ENCODE measurements around the gene TDP1.
A peak's percentile ranks its signal among the peaks of the same experiment; 100 is the strongest.
"Not testable (repeated sequence)": the region's sequence is repeated elsewhere in the genome, so short reads cannot be mapped to it uniquely, and the experiment has no call there.

The TDP1 gene

DNA sequence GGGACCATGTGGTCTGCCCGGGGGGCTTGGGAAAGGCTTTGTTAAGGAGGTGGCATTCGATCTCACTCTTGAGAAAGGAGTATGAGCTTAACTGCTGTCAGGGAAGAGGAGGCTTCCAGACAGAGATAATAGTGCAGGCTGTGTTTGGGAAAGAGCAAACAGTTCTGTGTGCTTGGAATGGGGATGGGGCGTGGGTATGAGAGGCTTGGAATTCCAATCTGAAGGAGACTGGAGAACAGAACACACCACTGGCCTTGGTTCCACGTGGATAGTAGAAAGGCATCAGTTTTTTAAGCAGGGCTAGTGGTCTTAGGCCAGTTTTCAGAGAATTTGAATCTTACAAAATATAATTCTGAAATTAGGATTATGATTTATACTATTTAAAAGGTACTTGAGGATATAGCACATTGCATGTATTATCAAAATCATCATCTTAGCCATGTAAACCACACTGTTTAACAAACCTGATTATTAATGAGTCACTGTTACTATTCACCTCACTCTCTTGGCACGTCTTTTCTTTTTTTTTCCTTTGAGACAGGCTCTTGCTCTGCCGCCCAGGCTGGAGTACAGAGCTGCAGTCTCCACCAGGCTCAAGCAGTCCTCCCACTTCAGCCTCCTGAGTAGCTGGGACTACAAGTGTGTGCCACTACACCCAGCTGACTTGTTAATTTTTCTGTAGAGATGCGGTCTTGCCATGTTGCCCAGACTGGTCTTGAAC is 67.6 kb downstream of the TDP1 start:
- no peak overlapping the region for H3K4me3 ChIP-seq (ENCODE audit: low read depth, low read length)
- TF ChIP-seq, protein P1, sequence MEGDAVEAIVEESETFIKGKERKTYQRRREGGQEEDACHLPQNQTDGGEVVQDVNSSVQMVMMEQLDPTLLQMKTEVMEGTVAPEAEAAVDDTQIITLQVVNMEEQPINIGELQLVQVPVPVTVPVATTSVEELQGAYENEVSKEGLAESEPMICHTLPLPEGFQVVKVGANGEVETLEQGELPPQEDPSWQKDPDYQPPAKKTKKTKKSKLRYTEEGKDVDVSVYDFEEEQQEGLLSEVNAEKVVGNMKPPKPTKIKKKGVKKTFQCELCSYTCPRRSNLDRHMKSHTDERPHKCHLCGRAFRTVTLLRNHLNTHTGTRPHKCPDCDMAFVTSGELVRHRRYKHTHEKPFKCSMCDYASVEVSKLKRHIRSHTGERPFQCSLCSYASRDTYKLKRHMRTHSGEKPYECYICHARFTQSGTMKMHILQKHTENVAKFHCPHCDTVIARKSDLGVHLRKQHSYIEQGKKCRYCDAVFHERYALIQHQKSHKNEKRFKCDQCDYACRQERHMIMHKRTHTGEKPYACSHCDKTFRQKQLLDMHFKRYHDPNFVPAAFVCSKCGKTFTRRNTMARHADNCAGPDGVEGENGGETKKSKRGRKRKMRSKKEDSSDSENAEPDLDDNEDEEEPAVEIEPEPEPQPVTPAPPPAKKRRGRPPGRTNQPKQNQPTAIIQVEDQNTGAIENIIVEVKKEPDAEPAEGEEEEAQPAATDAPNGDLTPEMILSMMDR (IDR thresholded peaks at IDR 0.05; ENCODE audit: insufficient read depth, low read depth, low read length, missing control alignments): no peak
- DNase-seq (ENCODE audit: low read depth): no peak

DNA sequence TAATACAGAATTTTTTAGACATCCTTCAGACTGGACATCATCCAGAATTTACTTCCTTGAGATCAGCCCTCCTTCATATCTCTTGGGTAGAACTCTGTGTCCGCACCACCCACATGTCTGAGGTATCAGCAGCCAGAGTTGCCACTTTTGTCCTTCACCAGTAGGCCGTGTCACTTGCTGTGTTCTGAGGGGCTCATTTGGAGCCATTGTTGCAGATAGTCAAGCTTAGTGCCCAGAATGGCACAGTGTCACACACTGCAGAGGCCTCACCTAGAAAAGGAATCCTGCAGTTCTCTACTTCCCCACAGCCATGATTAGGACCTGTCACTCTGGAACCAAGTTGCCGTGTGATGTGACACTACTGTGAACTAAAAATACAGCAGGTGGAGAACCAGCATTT is 69.2 kb downstream of the TDP1 start:
- H3K4me3 ChIP-seq (ENCODE audit: low read depth, low read length): no peak overlapping the region
- TF ChIP-seq, protein P1 (IDR thresholded peaks at IDR 0.05; ENCODE audit: insufficient read depth, low read depth, low read length, missing control alignments): no peak
- DNase-seq (ENCODE audit: low read depth): no peak

DNA sequence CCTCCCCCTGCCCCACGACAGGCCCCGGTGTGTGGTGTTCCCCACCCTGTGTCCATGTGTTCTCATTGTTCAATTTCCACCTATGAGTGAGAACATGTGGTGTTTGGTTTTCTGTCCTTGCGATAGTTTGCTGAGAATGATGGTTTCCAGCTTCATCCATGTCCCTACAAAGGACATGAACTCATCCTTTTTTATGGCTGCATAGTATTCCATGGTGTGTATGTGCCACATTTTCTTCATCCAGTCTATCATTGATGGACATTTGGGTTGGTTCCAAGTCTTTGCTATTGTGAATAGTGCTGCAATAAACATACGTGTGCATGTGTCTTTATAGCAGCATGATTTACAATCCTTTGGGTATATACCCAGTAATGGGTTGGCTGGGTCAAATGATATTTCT is 70.9 kb downstream of the TDP1 start:
- H3K4me3 ChIP-seq (ENCODE audit: low read depth, low read length); DNase-seq (ENCODE audit: low read depth): not testable (repeated sequence)

DNA sequence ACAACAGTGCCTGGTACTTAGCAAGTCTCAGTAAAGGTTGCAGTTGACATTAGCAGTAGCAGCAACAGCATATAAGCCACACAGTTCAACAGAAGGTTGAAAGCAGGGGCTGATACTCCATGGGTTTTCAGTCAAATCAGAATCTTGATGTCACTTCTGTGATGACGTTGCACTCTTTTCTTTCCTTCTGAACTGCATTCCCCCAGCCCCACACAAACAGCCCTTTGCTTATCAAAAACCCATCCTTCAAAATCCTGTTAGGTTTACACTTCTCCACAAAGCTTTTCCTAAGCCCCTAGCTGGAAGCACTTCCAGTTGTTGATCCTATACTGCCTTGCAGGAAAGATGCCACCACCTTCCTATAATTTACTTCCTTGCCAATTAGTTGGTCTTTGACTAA is 72.1 kb downstream of the TDP1 start:
- no peak for DNase-seq (ENCODE audit: low read depth)
- H3K4me3 ChIP-seq (ENCODE audit: low read depth, low read length): no peak overlapping the region
- TF ChIP-seq, protein P1 (IDR thresholded peaks at IDR 0.05; ENCODE audit: insufficient read depth, low read depth, low read length, missing control alignments): no peak

DNA sequence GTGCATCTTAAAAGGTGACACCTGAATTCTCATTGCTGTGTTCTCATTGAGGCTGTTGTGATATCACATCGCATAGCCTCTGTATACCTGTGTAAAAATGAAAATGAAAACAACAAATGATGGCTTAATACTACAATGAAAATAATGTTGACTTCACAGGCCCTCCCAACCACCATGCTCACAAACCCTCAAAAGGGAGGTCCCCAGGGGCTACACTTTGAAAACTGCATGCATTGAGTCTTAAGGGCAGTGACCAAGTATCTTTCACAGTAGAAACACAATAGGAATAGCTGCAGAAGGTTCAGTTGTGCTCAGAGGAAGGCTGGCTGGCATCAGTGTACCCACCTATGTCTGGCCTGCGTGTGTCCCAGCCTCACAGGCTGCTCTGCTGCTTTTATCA is 78.4 kb downstream of the TDP1 start:
- peak; percentile 13 for DNase-seq (ENCODE audit: low read depth)
- TF ChIP-seq, protein P1 (IDR thresholded peaks at IDR 0.05; ENCODE audit: insufficient read depth, low read depth, low read length, missing control alignments): no peak
- H3K4me3 ChIP-seq (ENCODE audit: low read depth, low read length): no peak overlapping the region

DNA sequence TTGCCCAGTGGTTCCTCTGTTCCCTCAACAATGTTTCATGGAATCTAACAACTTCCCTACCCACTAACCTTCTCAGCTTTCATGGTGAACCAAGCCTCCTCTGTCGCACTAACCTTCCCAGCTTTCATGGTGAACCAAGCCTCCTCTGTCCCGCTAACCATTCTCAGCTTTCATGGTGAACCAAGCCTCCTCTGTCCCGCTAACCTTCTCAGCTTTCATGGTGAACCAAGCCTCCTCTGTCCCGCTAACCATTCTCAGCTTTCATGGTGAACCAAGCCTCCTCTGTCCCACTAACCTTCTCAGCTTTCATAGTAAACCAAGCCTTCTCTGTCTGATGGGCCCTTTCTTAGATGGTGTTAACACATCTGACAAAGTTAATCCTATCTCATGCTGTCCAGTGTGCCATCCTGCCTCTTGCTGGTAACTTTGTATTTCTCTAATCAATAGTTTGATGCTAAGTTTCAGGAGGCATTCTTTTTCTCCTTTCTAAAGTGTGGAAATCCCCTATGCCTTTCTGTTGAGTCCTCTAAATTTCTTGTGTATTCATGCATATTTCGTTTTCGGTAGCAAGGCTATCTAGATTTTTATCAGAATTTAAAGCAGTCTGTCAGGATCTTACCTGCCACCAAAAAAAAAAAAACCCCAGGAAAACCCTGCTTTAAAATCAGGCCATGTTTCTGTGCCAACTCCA is 79.3 kb downstream of the TDP1 start:
- H3K4me3 ChIP-seq (ENCODE audit: low read depth, low read length): no peak overlapping the region
- peak; percentile 28 for DNase-seq (ENCODE audit: low read depth)
- TF ChIP-seq, protein P1 (IDR thresholded peaks at IDR 0.05; ENCODE audit: insufficient read depth, low read depth, low read length, missing control alignments): no peak

DNA sequence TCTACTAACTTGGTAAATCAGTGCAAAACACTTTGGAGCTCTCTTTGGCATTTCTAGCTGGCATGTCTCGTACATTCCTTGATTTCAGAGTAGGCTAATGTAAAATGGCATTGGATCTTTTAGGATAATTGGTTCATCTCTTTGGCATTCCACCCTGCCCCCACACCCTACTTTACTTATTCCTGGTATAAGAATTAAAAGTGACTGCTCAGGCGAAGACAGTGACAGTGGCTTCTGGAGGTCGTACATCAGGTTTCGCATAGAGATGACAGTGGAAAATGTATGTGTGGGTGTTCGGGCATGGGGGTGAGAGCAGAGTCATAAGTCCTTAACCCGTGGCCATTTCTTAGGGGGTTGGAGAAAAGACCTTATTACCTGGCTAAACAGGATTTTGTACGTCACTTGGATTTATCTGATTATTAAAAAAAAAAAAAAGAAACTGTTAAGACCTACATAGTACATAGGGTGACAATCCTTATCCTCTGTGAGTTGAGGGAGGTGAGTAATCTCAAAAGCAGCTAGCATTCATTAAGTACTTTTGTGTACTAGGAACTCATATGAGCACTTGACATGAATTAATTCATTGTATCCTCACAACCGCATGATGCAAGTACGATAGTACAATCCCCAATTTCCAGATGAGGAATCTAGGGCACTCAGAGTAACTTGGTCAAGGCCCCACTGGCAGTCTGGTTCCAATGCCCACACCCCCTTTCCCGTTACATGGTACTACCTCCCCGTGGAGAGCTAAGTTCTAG is 83.7 kb downstream of the TDP1 start:
- DNase-seq (ENCODE audit: low read depth): no peak
- TF ChIP-seq, protein P1 (IDR thresholded peaks at IDR 0.05; ENCODE audit: insufficient read depth, low read depth, low read length, missing control alignments): no peak

More for the DNA sequence above, 83.7 kb downstream of the TDP1 start:
- H3K4me3 ChIP-seq (ENCODE audit: low read depth, low read length): no peak overlapping the region
